ENCODE measurements around the gene CORO7. TPM values are rescaled to one million over a fixed set of nuclear protein-coding genes. Genes with fewer than 3 reads are reported as not detected.

Gene CORO7
- polyA plus RNA-seq, 1 of the 3 experiments (the other 2 are of a cell fraction) = 25.8 TPM

DNA sequence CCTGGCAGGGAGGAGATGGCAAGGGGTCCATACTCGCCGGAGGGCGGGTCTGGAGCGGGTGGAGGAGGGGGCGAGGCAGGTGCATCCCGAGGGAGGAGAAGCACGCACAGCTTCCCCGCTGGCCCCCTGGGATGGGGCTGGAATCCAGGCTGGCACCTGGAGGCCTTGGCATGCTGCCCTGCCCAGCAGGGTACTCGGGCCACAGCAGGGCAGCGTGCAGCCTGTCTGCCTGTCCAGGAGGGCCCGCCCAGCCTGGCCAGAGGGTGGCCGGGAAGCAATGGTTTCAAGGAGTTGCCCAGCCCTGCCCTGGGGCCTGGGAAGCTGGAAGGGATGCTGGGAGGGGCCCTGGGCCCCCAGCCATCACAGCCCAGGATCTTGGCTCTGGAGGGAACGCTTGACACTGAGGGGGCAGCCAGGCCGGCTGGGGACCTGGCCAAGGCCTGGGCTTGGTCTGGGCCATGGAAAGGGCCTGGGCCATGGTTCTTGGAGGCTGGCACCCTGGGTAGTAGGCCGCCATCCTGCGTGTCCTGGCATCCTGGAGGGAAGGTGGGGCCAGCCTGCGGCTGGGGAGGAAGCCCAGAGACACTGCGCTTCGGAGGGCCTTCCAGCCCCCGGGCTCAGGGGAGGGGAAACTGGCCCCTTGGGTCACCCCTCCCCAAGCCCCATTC lies 99.4 kb downstream of the CORO7 start:
- H3K79me2 ChIP-seq (ENCODE audit: insufficient read depth) = peaks cover 63% of the 10 kb centered on the region
- H3F3A ChIP-seq (replicated peaks; ENCODE audit: insufficient read depth) = peaks cover 5% of the 10 kb centered on the region
- no peak overlapping the region for H2AFZ ChIP-seq (ENCODE audit: low read depth)
- no peaks in the 10 kb centered on the region for H3K9me2 ChIP-seq
- peaks cover 55% of the 10 kb centered on the region for H4K20me1 ChIP-seq (ENCODE audit: insufficient read depth)
- DNase-seq = peak; percentile 74
- ChIA-PET POLR2A (interaction anchor here (1.4 to 1.8 kb wide), 2 partner anchors 23 to 44 kb away, joined by 5 to 10 read pairs; partner anchors contain the start of gene TFAP4), CTCF (interaction anchor here (0.7 to 3.5 kb wide), 13 partner anchors 9 to 117 kb away, joined by 3 to 22 read pairs (median 9); no protein-coding TSS in a partner anchor)
- WGBS (ENCODE audit: low lambda C conversion rate) = 25% methylated on average over 9 of the region's 20 CpGs
- H3K36me3 ChIP-seq (replicated peaks in 1 of 2; ENCODE audit: control insufficient read depth in 1 of 2, insufficient read depth in 2 of 2, low read length in 1 of 2) = no peaks in the 10 kb centered on the region
- H3K4me1 ChIP-seq (ENCODE audit: control insufficient read depth in 1 of 2, insufficient read depth in 2 of 2, low read depth in 1 of 2, low read length in 1 of 2) = peaks cover 13 to 47% of the 10 kb centered on the region in 2 experiments; a peak in 1 of 4 replicates
- H3K4me3 ChIP-seq (ENCODE audit: low read depth in 2 of 2, low read length in 1 of 2) = peak overlapping the region; percentile 76 to 81
- H3K27ac ChIP-seq (ENCODE audit: low read depth in 2 of 2, low read length in 1 of 2) = peak overlapping the region; percentile 63 to 78
- TF ChIP-seq MEF2A (IDR thresholded peaks at IDR 0.05; ENCODE audit: borderline replicate concordance, low read depth) (no peak), MXI1 (IDR thresholded peaks at IDR 0.05; ENCODE audit: low read depth, low read length) (peak; percentile 68), TEAD4 (IDR thresholded peaks at IDR 0.05; ENCODE audit: borderline replicate concordance, insufficient read depth) (no peak), FOXJ3 (CRISPR knock-in tag; IDR thresholded peaks at IDR 0.05) (no peak)
- TF ChIP-seq, protein P1, sequence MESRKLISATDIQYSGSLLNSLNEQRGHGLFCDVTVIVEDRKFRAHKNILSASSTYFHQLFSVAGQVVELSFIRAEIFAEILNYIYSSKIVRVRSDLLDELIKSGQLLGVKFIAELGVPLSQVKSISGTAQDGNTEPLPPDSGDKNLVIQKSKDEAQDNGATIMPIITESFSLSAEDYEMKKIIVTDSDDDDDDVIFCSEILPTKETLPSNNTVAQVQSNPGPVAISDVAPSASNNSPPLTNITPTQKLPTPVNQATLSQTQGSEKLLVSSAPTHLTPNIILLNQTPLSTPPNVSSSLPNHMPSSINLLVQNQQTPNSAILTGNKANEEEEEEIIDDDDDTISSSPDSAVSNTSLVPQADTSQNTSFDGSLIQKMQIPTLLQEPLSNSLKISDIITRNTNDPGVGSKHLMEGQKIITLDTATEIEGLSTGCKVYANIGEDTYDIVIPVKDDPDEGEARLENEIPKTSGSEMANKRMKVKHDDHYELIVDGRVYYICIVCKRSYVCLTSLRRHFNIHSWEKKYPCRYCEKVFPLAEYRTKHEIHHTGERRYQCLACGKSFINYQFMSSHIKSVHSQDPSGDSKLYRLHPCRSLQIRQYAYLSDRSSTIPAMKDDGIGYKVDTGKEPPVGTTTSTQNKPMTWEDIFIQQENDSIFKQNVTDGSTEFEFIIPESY (IDR thresholded peaks at IDR 0.05; ENCODE audit: borderline replicate concordance, low read depth) = no peak
- H3K9me3 ChIP-seq = no peaks in the 10 kb centered on the region
- no peaks in the 10 kb centered on the region for H3K27me3 ChIP-seq (ENCODE audit: insufficient read depth)
- peak overlapping the region; percentile 80 for H3K9ac ChIP-seq
- peak overlapping the region; percentile 99 for H3K4me2 ChIP-seq

DNA sequence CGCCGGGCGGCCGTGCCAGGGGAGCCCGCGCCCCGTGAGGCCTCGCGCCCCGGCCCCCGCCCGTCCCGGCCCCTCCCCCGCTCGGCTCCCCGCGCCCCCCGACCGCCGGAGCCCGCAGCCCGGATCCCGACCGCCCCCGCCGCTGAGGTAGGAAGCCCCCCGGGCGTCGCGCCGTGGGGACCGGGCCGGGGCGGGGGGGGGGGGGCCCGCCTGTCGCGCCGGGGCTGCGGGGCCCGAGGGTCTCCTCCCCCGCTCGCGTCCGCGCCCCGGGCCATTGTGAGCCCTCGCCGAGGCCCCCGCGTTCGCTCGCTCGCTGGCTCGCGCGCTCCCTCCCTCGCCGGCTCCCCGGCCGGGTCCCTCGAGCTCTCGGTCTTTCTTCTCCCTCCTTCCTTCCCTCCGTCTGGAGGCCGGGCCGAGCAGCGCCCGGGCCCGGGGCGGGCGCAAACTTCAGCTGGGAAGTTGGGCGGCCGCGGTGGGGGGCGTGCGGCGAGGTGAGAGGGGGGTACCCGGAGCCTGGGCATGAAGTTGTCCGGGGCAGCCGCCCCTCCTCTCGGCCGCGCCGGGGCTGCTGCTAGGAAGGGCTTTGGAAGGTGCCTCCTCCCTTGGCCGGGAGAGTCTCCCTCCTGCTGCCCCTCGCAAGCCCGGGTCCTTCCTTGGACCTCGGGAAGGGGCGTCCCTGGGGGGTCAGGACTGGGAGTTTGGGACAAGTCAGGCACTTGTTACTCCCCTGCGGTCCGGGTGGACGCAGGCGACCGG lies 100.1 kb downstream of the CORO7 start:
- no peak overlapping the region for H2AFZ ChIP-seq (ENCODE audit: low read depth)
- WGBS (ENCODE audit: low lambda C conversion rate) = 1% methylated on average over 16 of the region's 93 CpGs
- POLR2A ChIA-PET = interaction anchor here (1.4 to 2.0 kb wide), 3 partner anchors 10 to 43 kb away, joined by 5 to 10 read pairs (median 5); partner anchors contain the start of gene TFAP4

More for the DNA sequence above, 100.1 kb downstream of the CORO7 start:
- Histone ChIP-seq H3K4me2 (peak overlapping the region; percentile 99), H3K79me2 (ENCODE audit: insufficient read depth) (peaks cover 55% of the 10 kb centered on the region), H3K27me3 (ENCODE audit: insufficient read depth) (no peaks in the 10 kb centered on the region), H4K20me1 (ENCODE audit: insufficient read depth) (peaks cover 49% of the 10 kb centered on the region), H3K36me3 (replicated peaks in 1 of 2; ENCODE audit: control insufficient read depth in 1 of 2, insufficient read depth in 2 of 2, low read length in 1 of 2) (no peaks in the 10 kb centered on the region), H3K27ac (ENCODE audit: low read depth in 2 of 2, low read length in 1 of 2) (peak overlapping the region; percentile 63 to 78), H3K4me3 (ENCODE audit: low read depth in 2 of 2, low read length in 1 of 2) (peak overlapping the region; percentile 76 to 81), H3F3A (replicated peaks; ENCODE audit: insufficient read depth) (peaks cover 5% of the 10 kb centered on the region), H3K4me1 (ENCODE audit: control insufficient read depth in 1 of 2, insufficient read depth in 2 of 2, low read depth in 1 of 2, low read length in 1 of 2) (peaks cover 13 to 47% of the 10 kb centered on the region in 2 experiments; a peak in 1 of 4 replicates), H3K9me2 (no peaks in the 10 kb centered on the region), H3K9me3 (no peaks in the 10 kb centered on the region), H3K9ac (peak overlapping the region; percentile 80)
- CTCF ChIA-PET = interaction anchor here (0.7 to 3.5 kb wide), 13 partner anchors 10 to 116 kb away, joined by 3 to 22 read pairs (median 9); no protein-coding TSS in a partner anchor
- TF ChIP-seq RCOR1 (IDR thresholded peaks at IDR 0.05; ENCODE audit: low read length) (no peak), YY1 (IDR thresholded peaks at IDR 0.05; ENCODE audit: low read depth) (no peak), POLR2AphosphoS5 (IDR thresholded peaks at IDR 0.05; ENCODE audit: low read depth, low read length) (no peak), SIN3A (IDR thresholded peaks at IDR 0.05; ENCODE audit: borderline replicate concordance, low read depth, low read length) (no peak), EP300 (IDR thresholded peaks at IDR 0.05; ENCODE audit: borderline replicate concordance in 1 of 2, low read depth in 1 of 2, low read length in 1 of 2) (no peak), TAF1 (IDR thresholded peaks at IDR 0.05; ENCODE audit: borderline replicate concordance, low read depth, low read length) (no peak), CHD2 (IDR thresholded peaks at IDR 0.05; ENCODE audit: low read length, partially characterized antibody) (no peak), RXRA (IDR thresholded peaks at IDR 0.05; ENCODE audit: borderline replicate concordance, low read depth) (no peak), ELF1 (IDR thresholded peaks at IDR 0.05) (no peak), EZH2phosphoT487 (IDR thresholded peaks at IDR 0.05; ENCODE audit: borderline replicate concordance, low read depth) (no peak), FOXJ3 (CRISPR knock-in tag; IDR thresholded peaks at IDR 0.05) (no peak)
- peak; percentile 78 for DNase-seq

All from SK-N-SH (cell line).